ENCODE results near the gene CHN2.

- TF ChIP-seq POLR2AphosphoS5 (IDR thresholded peaks at IDR 0.05; ENCODE audit: low read depth, low read length), result no peak
- no peak for TF ChIP-seq POLR2A (IDR thresholded peaks at IDR 0.05; ENCODE audit: low read depth, low read length)
Observed at GRCh38 chr7:29276199-29276598, 81.6 kb downstream of the CHN2 start.

Data from GM12892 (cell line).